PC-3 (cell line): Measurements from ENCODE around the gene GNAI1.

Experiments
- CTCF ChIP-seq: fragments of 300-600 bp; sonication (generic); conservative IDR thresholded peaks from 2 replicates; pipeline ENCODE4 v1.5.1; 2017; ENCODE audit warnings: antibody characterized with exemption, low read depth, mild to moderate bottlenecking, low read length
- EZH2 ChIP-seq: fragments of 300-600 bp; sonication (generic); IDR thresholded peaks from one replicate; pipeline ENCODE4 v1.6.1; 2017; ENCODE audit warnings: antibody characterized with exemption, mild to moderate bottlenecking, low read length; ENCODE audit not compliant: unreplicated experiment
- EZH2phosphoT487 ChIP-seq: fragments of 300-600 bp; sonication (generic); IDR thresholded peaks from 2 replicates; pipeline ENCODE4 v1.6.1; 2018; ENCODE audit warnings: mild to moderate bottlenecking, antibody characterized with exemption, low read length, borderline replicate concordance

GRCh38 chr7:80106498-80107113 lies 28.0 kb upstream of the GNAI1 start:
- TF ChIP-seq EZH2phosphoT487 (no peak), CTCF (no peak), EZH2 (no peak)
